ENCODE results near the gene MIS18BP1. TPM values are rescaled to one million over a fixed set of nuclear protein-coding genes. Genes with fewer than 3 reads are reported as not detected.

The MIS18BP1 gene
- total and polyA plus RNA-seq, 9 of the 15 experiments (the other 6 are each of a cell fraction or from before 2014, with no cell fraction given) = 5.0 to 29.1 (median 19.1) TPM

DNA sequence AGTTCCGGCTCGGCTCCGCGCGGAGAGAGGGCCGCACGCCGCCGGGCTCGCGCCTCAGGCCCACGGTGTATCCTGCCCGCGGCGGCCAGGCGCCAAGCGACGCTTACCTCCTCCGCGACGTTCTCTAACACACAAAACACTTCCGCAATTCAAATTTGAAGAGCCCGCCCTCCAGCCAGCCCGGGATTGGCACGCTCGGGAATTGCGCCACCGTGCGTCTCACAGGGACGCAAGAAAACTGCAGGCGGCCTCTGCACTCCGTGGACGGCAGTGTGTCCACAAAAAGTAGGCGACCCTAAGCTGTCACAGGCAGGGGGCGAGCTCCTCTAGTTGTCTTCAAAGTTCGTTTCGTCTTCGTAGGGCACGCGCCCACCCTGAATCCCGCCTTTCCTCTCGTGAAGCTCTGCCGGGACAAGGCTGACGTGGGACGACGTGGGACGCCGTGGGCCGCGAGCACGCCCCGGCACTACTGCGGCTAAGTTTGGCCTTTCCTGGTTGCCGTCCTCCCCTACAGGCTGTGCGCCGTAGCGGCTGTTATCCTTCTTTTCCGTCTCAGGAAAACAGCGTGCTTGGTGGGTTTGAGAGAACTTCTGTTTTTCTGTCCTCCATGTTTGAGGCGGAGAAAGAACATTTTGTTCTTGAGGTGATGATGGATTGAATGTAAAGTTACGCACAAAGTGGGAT lies at the start of gene MIS18BP1 (continued):
- peak; percentile 81 for TF ChIP-seq ZNF407 (IDR thresholded peaks at IDR 0.05; ENCODE audit: low read depth)
- TF ChIP-seq ZNF224 (CRISPR knock-in tag; IDR thresholded peaks at IDR 0.05) = no peak
- no peak for TF ChIP-seq ASH1L (IDR thresholded peaks at IDR 0.05; ENCODE audit: borderline replicate concordance, low read depth, partially characterized antibody)
- no peak for TF ChIP-seq MCM2 (IDR thresholded peaks at IDR 0.05; ENCODE audit: low read depth)
- no peak for TF ChIP-seq KLF16 (IDR thresholded peaks at IDR 0.05)
- no peak for TF ChIP-seq CSDE1 (IDR thresholded peaks at IDR 0.05)
- no peak for TF ChIP-seq MCM7 (IDR thresholded peaks at IDR 0.05)
- no peak for TF ChIP-seq SAFB (IDR thresholded peaks at IDR 0.05; ENCODE audit: borderline replicate concordance, low read depth, low read length)
- no peak for TF ChIP-seq SMAD2 (IDR thresholded peaks at IDR 0.05; ENCODE audit: low read depth, low read length)
- TF ChIP-seq, protein P1, sequence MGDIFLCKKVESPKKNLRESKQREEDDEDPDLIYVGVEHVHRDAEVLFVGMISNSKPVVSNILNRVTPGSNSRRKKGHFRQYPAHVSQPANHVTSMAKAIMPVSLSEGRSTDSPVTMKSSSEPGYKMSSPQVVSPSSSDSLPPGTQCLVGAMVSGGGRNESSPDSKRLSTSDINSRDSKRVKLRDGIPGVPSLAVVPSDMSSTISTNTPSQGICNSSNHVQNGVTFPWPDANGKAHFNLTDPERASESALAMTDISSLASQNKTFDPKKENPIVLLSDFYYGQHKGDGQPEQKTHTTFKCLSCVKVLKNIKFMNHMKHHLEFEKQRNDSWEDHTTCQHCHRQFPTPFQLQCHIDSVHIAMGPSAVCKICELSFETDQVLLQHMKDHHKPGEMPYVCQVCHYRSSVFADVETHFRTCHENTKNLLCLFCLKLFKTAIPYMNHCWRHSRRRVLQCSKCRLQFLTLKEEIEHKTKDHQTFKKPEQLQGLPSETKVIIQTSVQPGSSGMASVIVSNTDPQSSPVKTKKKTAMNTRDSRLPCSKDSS (IDR thresholded peaks at IDR 0.05; ENCODE audit: low read depth, partially characterized antibody) = no peak
- no peak for TF ChIP-seq ELK1 (CRISPR knock-in tag; IDR thresholded peaks at IDR 0.05)
- TF ChIP-seq, protein P2, sequence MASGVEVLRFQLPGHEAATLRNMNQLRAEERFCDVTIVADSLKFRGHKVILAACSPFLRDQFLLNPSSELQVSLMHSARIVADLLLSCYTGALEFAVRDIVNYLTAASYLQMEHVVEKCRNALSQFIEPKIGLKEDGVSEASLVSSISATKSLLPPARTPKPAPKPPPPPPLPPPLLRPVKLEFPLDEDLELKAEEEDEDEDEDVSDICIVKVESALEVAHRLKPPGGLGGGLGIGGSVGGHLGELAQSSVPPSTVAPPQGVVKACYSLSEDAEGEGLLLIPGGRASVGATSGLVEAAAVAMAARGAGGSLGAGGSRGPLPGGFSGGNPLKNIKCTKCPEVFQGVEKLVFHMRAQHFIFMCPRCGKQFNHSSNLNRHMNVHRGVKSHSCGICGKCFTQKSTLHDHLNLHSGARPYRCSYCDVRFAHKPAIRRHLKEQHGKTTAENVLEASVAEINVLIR (CRISPR knock-in tag; IDR thresholded peaks at IDR 0.05) = no peak
- TF ChIP-seq ZNF584 (CRISPR knock-in tag; IDR thresholded peaks at IDR 0.05; ENCODE audit: low read depth) = no peak
- TF ChIP-seq ZNF263 (CRISPR knock-in tag; IDR thresholded peaks at IDR 0.05; ENCODE audit: borderline replicate concordance) = no peak
- peak; percentile 41; the same call in 1 of the 2 replicates for TF ChIP-seq TCF7L2 (IDR thresholded peaks at IDR 0.05; ENCODE audit: low read depth, low read length)
- TF ChIP-seq NFYB (IDR thresholded peaks at IDR 0.05; ENCODE audit: extremely low read depth, insufficient read length) = peak; percentile 41
- no peak for TF ChIP-seq SRSF3 (IDR thresholded peaks at IDR 0.05; ENCODE audit: insufficient read depth, low read length)

Measured in K562 (cell line).